ENCODE measurements around the gene SMIM35.

Gene SMIM35

DNA sequence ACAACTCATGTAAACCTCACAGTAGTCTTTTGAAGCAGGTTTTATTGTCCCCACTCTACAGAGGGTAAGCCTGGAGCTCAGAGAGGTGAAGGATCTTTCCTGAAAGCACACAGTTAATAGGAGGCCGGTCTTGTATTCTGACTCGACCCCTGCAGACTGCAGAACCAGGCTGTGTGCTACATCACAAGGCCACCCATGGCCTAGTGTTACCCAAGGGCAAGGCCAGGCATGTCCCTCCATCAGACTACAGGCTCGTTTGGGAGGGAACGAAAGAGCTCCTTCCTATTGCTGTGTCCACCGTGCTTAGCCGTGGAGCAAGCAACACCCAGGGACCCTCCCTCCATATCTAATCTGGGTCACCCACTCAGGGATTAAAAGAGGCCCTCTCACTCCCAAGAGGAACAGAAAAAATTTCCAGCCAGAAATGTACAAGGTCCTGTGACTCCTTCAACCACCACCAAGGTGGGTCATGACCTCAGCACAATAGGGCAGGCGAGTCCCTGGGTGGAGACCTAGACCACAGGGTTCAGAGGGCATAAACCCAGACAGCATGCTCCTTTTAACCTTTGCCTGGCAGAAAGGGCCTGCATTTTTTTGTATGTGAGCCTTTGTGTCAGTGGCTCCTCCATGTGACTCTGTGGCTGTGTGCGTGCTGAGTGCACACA, 6.3 kb upstream of the SMIM35 start:
- Histone ChIP-seq H3K27me3 (ENCODE audit: control insufficient read depth, insufficient read depth, low read length) (no peaks in the 10 kb centered on the region), H3K4me3 (ENCODE audit: low read depth, low read length) (no peak overlapping the region), H3K9me3 (ENCODE audit: control insufficient read depth, insufficient read depth, low read length) (no peaks in the 10 kb centered on the region), H3K36me3 (ENCODE audit: control insufficient read depth, insufficient read depth, low read length) (no peaks in the 10 kb centered on the region), H3K27ac (ENCODE audit: low read depth, low read length) (no peak overlapping the region), H3K4me1 (ENCODE audit: control insufficient read depth, insufficient read depth, low read length) (no peaks in the 10 kb centered on the region), H3K9ac (ENCODE audit: low read depth, low read length) (no peak overlapping the region)

- H3K27ac ChIP-seq (ENCODE audit: low read depth, low read length), result no peak overlapping the region
- H3K27me3 ChIP-seq (ENCODE audit: control insufficient read depth, insufficient read depth, low read length), result no peaks in the 10 kb centered on the region
- no peaks in the 10 kb centered on the region for H3K36me3 ChIP-seq (ENCODE audit: control insufficient read depth, insufficient read depth, low read length)
- H3K4me3 ChIP-seq (ENCODE audit: low read depth, low read length), result no peak overlapping the region
- no peak overlapping the region for H3K9ac ChIP-seq (ENCODE audit: low read depth, low read length)
- no peaks in the 10 kb centered on the region for H3K4me1 ChIP-seq (ENCODE audit: control insufficient read depth, insufficient read depth, low read length)
- H3K9me3 ChIP-seq (ENCODE audit: control insufficient read depth, insufficient read depth, low read length), result no peaks in the 10 kb centered on the region
These were observed 4.9 kb upstream of the SMIM35 start for GRCh38 chr11:118091690-118092089.

GRCh38 chr11:118090545-118091162, 3.9 kb upstream of the SMIM35 start:
- H3K27ac ChIP-seq (ENCODE audit: low read depth, low read length), result no peak overlapping the region
- H3K36me3 ChIP-seq (ENCODE audit: control insufficient read depth, insufficient read depth, low read length), result no peaks in the 10 kb centered on the region
- no peak overlapping the region for H3K9ac ChIP-seq (ENCODE audit: low read depth, low read length)
- no peak overlapping the region for H3K4me3 ChIP-seq (ENCODE audit: low read depth, low read length)
- no peaks in the 10 kb centered on the region for H3K4me1 ChIP-seq (ENCODE audit: control insufficient read depth, insufficient read depth, low read length)
- no peaks in the 10 kb centered on the region for H3K27me3 ChIP-seq (ENCODE audit: control insufficient read depth, insufficient read depth, low read length)
- no peaks in the 10 kb centered on the region for H3K9me3 ChIP-seq (ENCODE audit: control insufficient read depth, insufficient read depth, low read length)

DNA sequence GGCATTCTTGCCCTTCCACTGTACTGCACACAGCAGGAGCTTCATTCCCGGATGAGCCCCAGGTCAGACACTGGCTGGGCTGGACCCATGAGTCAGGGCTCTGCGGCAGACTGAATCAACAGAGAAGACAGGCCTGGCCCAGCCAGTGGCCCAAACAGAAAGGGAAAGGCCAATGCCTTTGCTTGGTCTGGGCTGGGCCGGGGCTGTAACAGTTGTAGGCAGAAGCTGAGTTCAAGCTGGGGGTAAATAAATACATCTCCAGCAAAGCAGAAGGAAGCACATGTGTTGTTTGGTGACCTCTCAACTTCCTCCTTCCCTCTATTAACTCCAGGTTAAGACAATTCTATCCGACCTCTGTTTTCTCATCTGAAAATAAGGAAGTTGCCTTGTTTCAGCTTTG, 1.8 kb upstream of the SMIM35 start:
- Histone ChIP-seq H3K27ac (ENCODE audit: low read depth, low read length) (no peak overlapping the region), H3K4me3 (ENCODE audit: low read depth, low read length) (no peak overlapping the region), H3K4me1 (ENCODE audit: control insufficient read depth, insufficient read depth, low read length) (no peaks in the 10 kb centered on the region), H3K9me3 (ENCODE audit: control insufficient read depth, insufficient read depth, low read length) (no peaks in the 10 kb centered on the region), H3K9ac (ENCODE audit: low read depth, low read length) (no peak overlapping the region), H3K27me3 (ENCODE audit: control insufficient read depth, insufficient read depth, low read length) (no peaks in the 10 kb centered on the region), H3K36me3 (ENCODE audit: control insufficient read depth, insufficient read depth, low read length) (no peaks in the 10 kb centered on the region)

GRCh38 chr11:118087931-118088330, 1.2 kb upstream of the SMIM35 start:
- Histone ChIP-seq H3K9ac (ENCODE audit: low read depth, low read length) (no peak overlapping the region), H3K27me3 (ENCODE audit: control insufficient read depth, insufficient read depth, low read length) (no peaks in the 10 kb centered on the region), H3K4me3 (ENCODE audit: low read depth, low read length) (no peak overlapping the region), H3K9me3 (ENCODE audit: control insufficient read depth, insufficient read depth, low read length) (no peaks in the 10 kb centered on the region), H3K27ac (ENCODE audit: low read depth, low read length) (no peak overlapping the region), H3K36me3 (ENCODE audit: control insufficient read depth, insufficient read depth, low read length) (no peaks in the 10 kb centered on the region), H3K4me1 (ENCODE audit: control insufficient read depth, insufficient read depth, low read length) (peaks cover 3% of the 10 kb centered on the region; the same call in 1 of the 2 replicates)

- Histone ChIP-seq H3K4me3 (ENCODE audit: low read depth, low read length) (no peak overlapping the region), H3K36me3 (ENCODE audit: control insufficient read depth, insufficient read depth, low read length) (no peaks in the 10 kb centered on the region), H3K4me1 (ENCODE audit: control insufficient read depth, insufficient read depth, low read length) (peaks cover 7% of the 10 kb centered on the region; the same call in 1 of the 2 replicates), H3K9ac (ENCODE audit: low read depth, low read length) (no peak overlapping the region), H3K9me3 (ENCODE audit: control insufficient read depth, insufficient read depth, low read length) (no peaks in the 10 kb centered on the region), H3K27ac (ENCODE audit: low read depth, low read length) (no peak overlapping the region), H3K27me3 (ENCODE audit: control insufficient read depth, insufficient read depth, low read length) (no peaks in the 10 kb centered on the region)
These were observed 2.1 kb downstream of the SMIM35 start for GRCh38 chr11:118084656-118085055.

DNA sequence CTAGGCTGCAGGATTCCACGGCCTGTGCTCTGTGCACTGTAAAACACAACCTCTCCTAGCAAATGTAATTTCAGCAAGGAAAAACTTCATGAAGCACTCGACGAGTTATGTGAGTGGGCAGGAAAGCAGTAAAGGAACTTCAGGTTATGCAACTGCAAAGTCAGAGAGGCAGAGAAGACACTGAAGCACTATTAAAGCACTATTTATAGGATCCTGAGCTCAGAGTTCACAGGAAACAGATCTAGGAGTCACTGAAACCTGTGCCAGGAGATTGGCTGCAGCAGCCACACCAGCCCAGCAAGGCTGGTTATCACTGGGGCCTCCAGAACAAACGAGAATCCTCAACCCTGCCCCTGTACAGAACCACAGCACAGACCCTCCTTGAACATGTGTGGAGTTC, 2.5 kb downstream of the SMIM35 start:
- no peaks in the 10 kb centered on the region for H3K36me3 ChIP-seq (ENCODE audit: control insufficient read depth, insufficient read depth, low read length)
- no peaks in the 10 kb centered on the region for H3K27me3 ChIP-seq (ENCODE audit: control insufficient read depth, insufficient read depth, low read length)
- peaks cover 7% of the 10 kb centered on the region; the same call in 1 of the 2 replicates for H3K4me1 ChIP-seq (ENCODE audit: control insufficient read depth, insufficient read depth, low read length)
- H3K4me3 ChIP-seq (ENCODE audit: low read depth, low read length), result no peak overlapping the region
- no peak overlapping the region for H3K27ac ChIP-seq (ENCODE audit: low read depth, low read length)
- no peak overlapping the region for H3K9ac ChIP-seq (ENCODE audit: low read depth, low read length)
- H3K9me3 ChIP-seq (ENCODE audit: control insufficient read depth, insufficient read depth, low read length), result no peaks in the 10 kb centered on the region

- H3K4me3 ChIP-seq (ENCODE audit: low read depth, low read length), result no peak overlapping the region
- H3K36me3 ChIP-seq (ENCODE audit: control insufficient read depth, insufficient read depth, low read length), result no peaks in the 10 kb centered on the region
- H3K4me1 ChIP-seq (ENCODE audit: control insufficient read depth, insufficient read depth, low read length), result peaks cover 7% of the 10 kb centered on the region; the same call in 1 of the 2 replicates
- H3K9ac ChIP-seq (ENCODE audit: low read depth, low read length), result no peak overlapping the region
- H3K9me3 ChIP-seq (ENCODE audit: control insufficient read depth, insufficient read depth, low read length), result no peaks in the 10 kb centered on the region
- no peaks in the 10 kb centered on the region for H3K27me3 ChIP-seq (ENCODE audit: control insufficient read depth, insufficient read depth, low read length)
- H3K27ac ChIP-seq (ENCODE audit: low read depth, low read length), result no peak overlapping the region
These were observed 3.7 kb downstream of the SMIM35 start for GRCh38 chr11:118082880-118083552.

GRCh38 chr11:118081241-118081958, 5.4 kb downstream of the SMIM35 start:
- peaks cover 15% of the 10 kb centered on the region for H3K4me1 ChIP-seq (ENCODE audit: control insufficient read depth, insufficient read depth, low read length)
- no peak overlapping the region for H3K4me3 ChIP-seq (ENCODE audit: low read depth, low read length)
- no peak overlapping the region for H3K9ac ChIP-seq (ENCODE audit: low read depth, low read length)
- H3K36me3 ChIP-seq (ENCODE audit: control insufficient read depth, insufficient read depth, low read length), result no peaks in the 10 kb centered on the region
- H3K27me3 ChIP-seq (ENCODE audit: control insufficient read depth, insufficient read depth, low read length), result no peaks in the 10 kb centered on the region
- no peak overlapping the region for H3K27ac ChIP-seq (ENCODE audit: low read depth, low read length)
- H3K9me3 ChIP-seq (ENCODE audit: control insufficient read depth, insufficient read depth, low read length), result no peaks in the 10 kb centered on the region

- no peaks in the 10 kb centered on the region for H3K36me3 ChIP-seq (ENCODE audit: control insufficient read depth, insufficient read depth, low read length)
- no peak overlapping the region for H3K4me3 ChIP-seq (ENCODE audit: low read depth, low read length)
- H3K9ac ChIP-seq (ENCODE audit: low read depth, low read length), result no peak overlapping the region
- no peak overlapping the region for H3K27ac ChIP-seq (ENCODE audit: low read depth, low read length)
- H3K27me3 ChIP-seq (ENCODE audit: control insufficient read depth, insufficient read depth, low read length), result no peaks in the 10 kb centered on the region
- H3K4me1 ChIP-seq (ENCODE audit: control insufficient read depth, insufficient read depth, low read length), result peaks cover 16% of the 10 kb centered on the region
- H3K9me3 ChIP-seq (ENCODE audit: control insufficient read depth, insufficient read depth, low read length), result no peaks in the 10 kb centered on the region
These were observed 6.5 kb downstream of the SMIM35 start for GRCh38 chr11:118080296-118080695.

GRCh38 chr11:118079491-118079890, 7.3 kb downstream of the SMIM35 start:
- H3K4me1 ChIP-seq (ENCODE audit: control insufficient read depth, insufficient read depth, low read length), result peaks cover 16% of the 10 kb centered on the region
- H3K27me3 ChIP-seq (ENCODE audit: control insufficient read depth, insufficient read depth, low read length), result no peaks in the 10 kb centered on the region
- no peaks in the 10 kb centered on the region for H3K9me3 ChIP-seq (ENCODE audit: control insufficient read depth, insufficient read depth, low read length)
- H3K9ac ChIP-seq (ENCODE audit: low read depth, low read length), result no peak overlapping the region
- H3K36me3 ChIP-seq (ENCODE audit: control insufficient read depth, insufficient read depth, low read length), result no peaks in the 10 kb centered on the region
- no peak overlapping the region for H3K27ac ChIP-seq (ENCODE audit: low read depth, low read length)
- H3K4me3 ChIP-seq (ENCODE audit: low read depth, low read length), result no peak overlapping the region
